Suppressor macrophage (primary cell): Measurements from ENCODE around the gene NMS.
"Not testable (repeated sequence)": the region's sequence is repeated elsewhere in the genome, so short reads cannot be mapped to it uniquely, and the experiment has no call there.

Experiments used
- DNase-seq, 4 experiments: peaks; one replicate each; pipeline ENCODE4 v3.0.0-alpha.2; 2020 to 2022
- total RNA-seq, 17 experiments: gene quantifications; one replicate each; lab custom pipeline; 2026; ENCODE audit warnings: mixed read lengths in 6 of 17, inconsistent platforms in 3 of 17; lab: John Stamatoyannopoulos, UW

Gene NMS, protein sequence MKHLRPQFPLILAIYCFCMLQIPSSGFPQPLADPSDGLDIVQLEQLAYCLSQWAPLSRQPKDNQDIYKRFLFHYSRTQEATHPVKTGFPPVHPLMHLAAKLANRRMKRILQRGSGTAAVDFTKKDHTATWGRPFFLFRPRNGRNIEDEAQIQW
- total RNA-seq, result 0 to 0.55 (median 0) reads per million in 17 experiments

- no peak for DNase-seq
Measured at GRCh38 chr2:100470182-100470581, at the start of gene NMS. Gene NMS, plus strand, starts transcription at chr2:100470482. Its CDS starts 7 bp downstream, at chr2:100470489.

DNA sequence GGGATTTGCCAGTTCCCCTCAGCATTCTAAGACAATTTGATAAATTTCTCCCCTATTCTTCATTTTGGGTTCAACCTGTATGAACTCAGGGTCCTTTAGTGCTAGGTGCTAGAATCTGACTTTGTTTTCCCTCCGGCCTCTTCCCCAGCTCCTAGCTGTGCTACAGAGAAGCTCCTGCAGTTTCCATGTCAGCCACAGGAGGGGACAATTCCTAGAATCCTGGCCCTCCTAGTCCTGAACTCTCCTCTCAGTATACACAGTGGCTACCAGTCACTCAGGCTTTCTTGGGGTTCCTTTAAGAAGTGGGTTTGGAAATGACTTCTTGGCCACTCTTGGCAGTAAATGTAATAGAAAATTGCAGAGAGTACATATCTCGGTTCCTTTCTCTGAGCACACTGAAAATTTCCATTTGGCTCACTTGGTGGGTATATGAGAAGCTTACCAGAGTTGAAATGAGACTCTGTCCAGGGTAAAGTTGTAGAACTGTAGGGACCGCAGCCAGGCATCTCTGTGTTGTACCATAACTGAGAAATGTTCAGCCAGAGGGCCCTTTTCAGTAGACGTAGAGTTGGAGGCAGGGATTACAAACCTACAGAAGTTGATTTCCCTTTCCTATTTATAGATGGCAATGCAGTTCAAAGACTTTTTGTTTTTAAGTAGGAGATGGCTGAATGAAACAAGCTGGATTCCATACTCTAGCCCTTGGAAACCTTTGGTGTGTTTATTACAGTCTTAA is 47.8 kb upstream of the NMS start:
- peak; percentile 40 to 60 (median 52) for DNase-seq

DNA sequence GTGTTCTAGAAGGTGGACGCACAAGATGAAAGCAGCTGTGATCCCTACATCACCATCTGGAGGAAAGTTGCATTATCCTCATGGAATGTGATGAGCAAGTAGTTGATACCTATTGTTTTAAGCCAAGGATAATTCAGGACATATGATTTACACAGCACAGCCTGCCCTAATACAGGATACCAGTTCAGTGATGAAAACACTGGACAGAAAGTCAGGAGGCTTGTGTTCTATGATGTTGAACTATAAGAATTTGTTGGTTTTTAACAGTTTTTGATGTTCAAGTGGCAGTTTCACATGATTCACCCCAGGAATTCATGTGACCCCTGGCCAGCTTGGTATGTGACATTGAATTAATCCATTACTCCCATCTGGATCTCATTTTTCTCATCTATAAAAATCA is 46.7 kb upstream of the NMS start:
- DNase-seq, result no peak

DNA sequence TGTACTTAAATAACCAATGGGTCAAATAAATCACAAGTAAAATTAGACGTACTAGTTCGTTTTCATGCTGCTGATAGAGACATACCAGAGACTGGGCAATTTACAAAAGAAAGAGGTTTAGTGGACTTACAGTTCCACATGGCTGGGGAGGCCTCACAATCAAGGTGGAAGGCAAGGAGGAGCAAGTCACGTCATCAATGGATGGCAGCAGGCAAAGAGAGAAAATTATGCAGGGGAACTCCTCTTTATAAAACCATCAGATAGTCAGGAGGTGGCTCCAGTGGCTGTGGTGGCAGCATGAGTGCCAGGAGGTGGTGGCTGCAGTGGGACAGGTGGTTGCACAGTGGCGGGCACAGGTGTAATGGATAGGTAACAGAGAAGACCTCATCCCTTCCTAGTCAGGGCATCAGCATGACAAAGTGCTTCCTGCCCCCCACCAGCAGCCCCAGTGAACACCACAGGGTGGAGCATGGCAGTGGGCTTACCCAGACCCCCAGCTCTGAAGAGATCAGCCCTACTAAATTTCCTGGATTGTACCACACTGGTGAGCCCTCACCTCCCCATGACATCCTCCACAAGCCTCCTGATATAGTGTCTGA is 45.9 kb upstream of the NMS start:
- no peak for DNase-seq

DNA sequence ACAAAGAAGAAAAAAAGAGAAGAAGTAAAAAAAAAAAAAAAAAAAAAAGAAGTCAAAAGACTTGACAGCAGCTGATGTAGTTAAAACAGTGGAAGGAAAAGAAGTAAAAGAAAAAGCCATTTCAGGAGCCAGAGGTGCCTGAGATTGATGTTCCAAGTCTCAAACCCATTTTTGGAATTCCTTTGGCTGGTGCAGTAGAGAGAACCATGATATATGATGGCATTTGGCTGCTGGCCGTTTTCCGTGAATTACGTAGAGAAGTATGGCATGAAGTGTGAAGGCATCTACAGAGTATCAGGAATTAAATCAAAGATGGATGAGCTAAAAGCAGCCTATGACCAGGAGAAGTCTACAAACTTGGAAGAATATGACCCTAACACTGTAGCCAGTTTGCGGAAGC is 45.2 kb upstream of the NMS start:
- no peak for DNase-seq

DNA sequence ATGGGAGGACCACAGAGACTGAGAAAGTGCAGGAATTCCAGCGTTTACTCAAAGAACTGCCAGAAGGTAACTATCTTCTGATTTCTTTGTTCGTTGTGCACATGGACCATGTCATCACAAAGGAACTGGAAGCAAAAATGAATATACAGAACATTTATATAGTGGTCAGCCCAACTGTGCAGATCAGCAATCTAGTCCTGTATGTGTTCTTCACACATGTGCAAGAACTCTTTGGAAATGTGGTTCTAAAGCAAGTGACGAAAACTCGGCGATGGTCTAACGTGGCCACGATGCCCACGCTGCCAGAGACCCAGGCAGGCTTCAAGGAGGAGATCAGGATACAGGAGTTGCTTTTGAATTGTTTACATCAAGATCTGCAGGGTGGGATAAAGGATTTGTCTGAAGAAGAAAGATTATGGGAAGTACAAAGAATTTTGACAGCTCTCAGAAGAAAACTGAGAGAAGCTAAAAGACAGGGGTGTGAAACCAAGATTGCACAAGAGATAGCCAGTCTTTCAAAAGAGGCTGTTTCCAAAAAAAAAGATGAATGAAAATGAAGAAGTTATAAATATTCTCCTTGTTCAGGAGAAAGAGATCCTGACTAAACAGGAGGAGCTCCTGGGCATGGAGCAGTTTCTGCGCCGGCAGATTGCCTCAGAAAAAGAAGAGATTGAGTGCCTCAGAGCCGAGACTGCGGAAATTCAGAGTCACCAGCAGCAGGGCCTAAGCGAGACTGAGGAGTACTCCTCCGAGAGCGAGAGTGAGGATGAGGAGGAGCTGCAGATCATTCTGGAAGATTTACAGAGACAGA is 44.5 kb upstream of the NMS start:
- DNase-seq, result peak; percentile 43 to 74 (median 60)

DNA sequence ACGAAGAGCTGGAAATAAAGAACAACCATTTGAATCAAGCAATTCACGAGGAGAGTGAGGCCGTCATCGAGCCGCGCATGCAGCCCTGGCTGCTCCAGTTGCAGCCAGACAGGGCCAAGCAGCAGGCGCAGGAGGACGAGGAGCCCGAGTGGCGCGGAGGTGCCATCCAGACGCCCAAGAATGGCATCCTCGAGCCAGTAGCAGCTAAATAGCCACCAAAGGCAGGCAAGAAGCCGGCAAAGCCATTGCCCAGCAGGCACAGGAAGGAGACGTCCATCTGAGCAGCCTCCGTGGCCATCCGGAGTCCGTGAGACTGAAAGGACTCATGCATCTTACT is 43.9 kb upstream of the NMS start:
- DNase-seq, result no peak

GRCh38 chr2:100427111-100427510 is 43.2 kb upstream of the NMS start:
- no peak for DNase-seq

DNA sequence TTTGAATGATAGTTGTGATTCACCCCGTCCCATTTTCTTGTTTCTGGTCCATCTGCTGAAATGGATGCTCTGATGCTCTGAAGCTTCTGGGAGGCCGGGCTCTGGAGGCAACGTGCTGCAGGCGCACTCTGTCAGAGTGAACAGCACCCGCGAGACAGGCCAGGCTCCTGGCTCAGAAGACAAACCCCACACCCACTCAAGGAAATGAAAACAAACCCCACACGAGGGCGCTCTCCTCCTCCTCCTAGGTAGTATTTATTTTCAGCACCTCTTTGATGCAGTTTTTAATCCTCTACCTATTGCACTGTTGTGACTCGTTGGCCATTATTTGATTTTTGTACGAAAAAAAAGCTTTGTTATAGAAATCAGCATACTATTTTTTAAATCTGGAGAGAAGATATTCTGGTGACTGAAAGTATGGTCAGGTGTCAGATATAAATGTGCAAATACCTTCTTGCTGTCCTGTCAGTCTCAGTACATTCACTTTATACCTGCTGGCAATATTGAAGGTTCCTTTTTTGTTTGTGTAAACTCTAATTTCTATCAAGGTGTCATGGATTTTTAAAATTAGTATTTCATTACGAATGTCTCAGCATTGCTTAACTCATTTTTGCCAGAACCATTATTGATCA is 42.5 kb upstream of the NMS start:
- peak; percentile 72 to 87 (median 73) for DNase-seq

DNA sequence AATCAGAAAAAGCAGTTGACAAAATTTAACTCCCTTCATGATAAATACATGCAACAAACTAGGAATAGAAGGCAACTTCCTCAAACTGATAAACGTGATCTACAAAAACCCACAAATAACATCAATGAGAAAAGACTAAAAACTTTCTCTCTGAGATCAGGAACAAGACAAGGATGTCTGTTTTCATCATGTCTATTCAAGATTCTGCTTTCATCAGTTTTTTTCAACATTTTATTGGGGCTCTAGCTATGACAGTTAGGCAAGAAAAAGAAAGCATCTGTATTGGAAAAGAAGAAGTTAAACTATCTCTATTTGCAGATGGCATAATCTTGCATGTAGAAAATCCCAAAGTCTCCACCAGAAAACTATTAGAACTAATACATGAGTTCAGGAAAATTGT is 40.6 kb upstream of the NMS start:
- peak in 1 of 4 experiments; percentile 22 for DNase-seq

DNA sequence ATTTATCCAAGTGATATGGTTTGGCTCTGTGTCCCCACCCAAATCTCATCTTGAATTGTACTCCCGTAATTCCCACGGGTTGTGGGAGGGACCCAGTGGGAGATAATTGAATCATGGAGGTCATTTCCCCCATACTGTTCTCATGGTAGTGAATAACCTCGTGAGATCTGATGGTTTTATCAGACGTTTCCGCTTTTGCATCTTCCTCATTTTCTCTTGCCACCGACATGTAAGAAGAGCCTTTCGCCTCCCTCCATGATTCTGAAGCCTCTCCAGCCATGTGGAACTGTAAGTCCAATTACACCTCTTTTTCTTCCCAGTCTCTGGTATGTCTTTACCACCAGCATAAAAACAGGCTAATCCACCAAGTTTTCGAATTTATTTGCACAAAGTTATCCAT is 32.5 kb upstream of the NMS start:
- no peak for DNase-seq

DNA sequence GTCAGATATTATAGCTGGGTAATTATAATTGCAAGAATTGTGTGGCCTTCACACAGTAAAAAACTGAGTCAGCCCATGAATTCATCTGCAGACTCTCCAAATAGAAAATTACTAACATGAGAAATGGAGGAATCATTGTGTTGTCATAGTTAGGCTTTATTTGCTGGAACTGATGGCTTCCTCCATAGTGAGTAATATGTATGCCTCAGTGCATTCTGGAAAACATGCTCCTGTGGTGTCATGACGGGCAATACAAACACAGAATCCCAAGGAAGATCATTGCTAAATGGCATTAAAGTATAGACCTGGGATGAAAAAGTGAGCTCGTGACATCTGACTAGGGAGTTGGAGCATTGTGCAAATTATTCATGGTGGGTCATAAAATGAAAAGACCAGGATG is 23.6 kb upstream of the NMS start:
- DNase-seq, result no peak

DNA sequence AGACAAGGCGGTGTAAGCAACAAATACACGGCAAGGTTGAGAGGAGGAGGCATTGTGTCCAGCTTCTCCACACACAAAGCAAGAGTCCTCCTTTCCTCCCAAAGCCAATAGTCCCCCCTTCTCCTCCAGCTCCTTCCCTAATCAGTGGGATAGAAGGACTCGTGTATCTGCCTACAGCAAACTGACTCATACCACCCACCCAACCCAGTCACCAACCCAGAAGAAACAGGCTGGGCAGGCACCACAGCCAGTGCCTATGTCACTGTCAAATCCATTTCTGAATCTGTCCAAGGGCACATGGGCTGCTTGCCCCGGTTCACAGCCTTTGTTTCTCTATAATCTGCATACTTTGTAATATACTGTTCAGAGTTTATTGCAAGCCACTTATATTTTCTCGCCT is 19.2 kb upstream of the NMS start:
- DNase-seq, result peak; percentile 22 to 56 (median 54)

DNA sequence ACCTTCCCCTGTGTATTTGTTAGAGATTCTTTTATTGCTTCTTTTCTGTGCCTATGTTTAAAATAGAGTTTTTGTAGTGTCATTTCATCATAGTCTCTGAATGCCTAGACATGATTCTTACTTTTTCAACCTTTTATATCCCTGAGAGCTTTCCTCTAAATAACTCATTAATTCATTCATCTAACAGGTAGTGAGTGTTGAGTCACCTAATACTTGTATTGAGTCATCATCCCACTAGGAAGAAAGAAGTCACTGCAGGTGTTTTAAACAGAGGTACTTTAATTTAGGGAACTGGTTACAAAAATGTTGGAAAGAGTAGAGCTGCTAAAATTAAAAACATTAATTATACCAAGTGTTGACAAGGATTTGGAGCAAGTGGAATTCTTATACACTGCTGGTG is 18.5 kb upstream of the NMS start:
- no peak for DNase-seq

- no peak for DNase-seq
Measured at GRCh38 chr2:100453853-100454252, 16.4 kb upstream of the NMS start.

DNA sequence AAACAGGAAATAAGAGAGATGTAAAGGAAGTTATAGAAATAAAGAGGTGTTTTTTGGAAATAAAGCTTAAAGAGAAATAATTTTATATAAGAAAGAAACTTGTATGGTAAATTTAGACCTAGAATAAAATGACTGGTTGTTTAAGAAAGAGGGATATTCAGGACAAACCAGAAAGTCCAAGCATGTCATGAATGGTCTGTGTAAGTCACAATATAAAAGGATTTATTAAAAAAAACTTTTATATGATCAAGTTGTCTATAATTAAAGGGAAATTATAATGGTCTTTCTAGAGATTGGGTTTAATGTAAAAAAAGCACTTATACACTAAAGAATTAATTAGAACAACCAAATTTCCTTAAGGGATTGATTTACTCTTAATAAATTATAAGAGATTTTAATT is 13.9 kb upstream of the NMS start:
- not testable (repeated sequence) for DNase-seq

DNA sequence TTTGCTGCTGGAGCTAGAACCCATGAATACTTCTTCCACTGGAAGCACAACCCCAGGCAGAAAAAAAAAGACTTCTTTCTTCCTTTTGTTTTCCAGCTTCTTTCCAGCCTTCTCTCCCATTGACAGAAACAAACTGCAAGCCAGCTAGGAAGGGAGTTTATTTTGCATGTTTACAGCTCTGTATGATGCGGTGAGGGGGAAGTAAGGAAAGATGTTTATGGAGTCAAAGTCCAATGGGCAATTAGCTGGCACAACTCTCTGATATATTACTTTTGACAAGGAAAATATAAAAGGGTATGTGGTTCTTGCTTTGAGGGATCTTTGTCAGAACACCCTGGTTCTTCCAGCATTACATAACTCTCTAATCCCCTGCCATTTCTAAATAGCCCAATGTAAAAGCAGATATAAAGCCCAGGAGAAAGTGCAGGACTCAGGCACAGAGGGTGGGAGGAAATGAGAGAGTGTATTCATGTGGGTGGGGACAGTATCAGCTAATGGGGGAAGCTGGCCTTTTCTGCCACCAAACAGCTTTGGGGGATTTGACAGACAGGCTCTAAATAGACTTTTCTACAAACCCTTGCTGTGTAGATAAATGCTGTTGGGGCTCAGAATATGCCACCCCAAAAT is 9.3 kb upstream of the NMS start:
- peak in 1 of 4 experiments; percentile 13 for DNase-seq

DNA sequence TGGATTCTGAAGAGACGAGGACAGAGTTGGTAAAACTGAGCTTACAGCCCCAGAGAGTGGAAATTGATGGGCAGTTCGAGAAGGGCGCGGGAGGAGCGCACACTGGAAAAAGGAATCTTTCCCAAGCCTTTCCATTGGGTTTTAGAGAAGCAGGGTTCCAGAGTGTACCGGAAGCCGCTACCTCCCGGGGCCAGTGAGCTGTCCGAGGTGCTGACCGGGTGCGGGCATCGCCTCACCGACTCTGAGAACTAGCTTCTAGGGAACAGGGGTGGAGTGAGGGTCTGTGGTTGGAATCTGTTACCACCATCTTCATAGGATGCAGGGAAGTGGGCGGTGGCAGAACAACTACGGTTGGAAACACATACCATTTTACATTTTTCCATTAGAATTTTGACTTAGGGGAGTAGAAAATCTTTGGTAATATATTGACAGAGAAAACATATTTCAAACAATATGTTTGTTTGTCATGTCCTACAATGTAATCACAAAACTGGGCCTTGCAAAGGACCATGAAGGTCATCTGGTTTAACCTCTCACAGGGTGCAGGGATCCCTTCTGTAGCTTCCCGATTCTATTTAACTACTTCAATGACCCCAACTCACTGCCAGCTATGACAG is 724 bp downstream of the NMS start:
- DNase-seq, result peak in 3 of 4 experiments; percentile 8 to 31 (median 22)

- DNase-seq, result no peak
Measured at GRCh38 chr2:100476606-100477005, 6.3 kb downstream of the NMS start.

GRCh38 chr2:100482741-100483140 is 12.5 kb downstream of the NMS start:
- DNase-seq, result peak; percentile 7 to 26 (median 20)

DNA sequence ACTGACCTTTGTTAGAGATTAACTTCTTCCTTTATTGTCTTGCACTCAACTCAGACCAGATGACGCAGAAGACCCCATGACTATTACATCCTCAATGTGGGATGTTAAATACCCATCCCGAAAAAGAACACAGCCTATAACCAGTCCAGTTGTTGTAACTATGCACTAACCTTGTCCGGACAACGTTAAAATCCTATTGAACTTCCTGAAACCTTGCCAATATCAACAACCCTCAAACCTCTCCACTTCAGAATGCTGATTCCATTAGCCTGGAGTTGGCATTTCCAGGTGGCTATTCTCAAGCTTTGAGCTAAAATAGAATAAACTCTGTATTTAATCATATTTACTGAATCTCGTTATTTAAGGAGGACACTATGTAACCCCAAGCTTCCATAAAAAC is 13.6 kb downstream of the NMS start:
- no peak for DNase-seq

DNA sequence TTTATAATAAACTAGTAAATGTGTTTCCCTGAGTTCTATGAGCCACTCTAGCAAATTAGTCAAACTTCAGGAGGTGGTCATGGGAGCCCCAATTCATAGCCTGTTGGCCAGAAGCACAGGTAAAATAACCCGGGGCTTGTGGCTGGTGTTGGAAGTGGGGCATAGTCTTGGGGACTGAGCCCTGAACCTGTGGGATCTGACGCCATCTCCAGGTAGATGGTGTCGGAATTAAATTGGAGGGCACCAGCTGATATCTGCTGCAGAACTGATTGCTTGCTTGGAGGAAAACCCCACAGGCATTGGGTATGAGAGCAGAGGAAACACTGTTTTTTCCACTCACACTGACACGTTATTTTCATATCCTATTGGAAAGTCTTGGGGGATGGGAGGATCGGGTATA is 14.1 kb downstream of the NMS start:
- DNase-seq, result no peak
